ENCODE data around the gene CRYBB1.

Gene CRYBB1

GRCh38 chr22:26610072-26610958 is 7.5 kb downstream of the CRYBB1 start:
- ATAC-seq (ENCODE audit: insufficient read depth, low read depth), result peak; percentile 80
- no peaks in the 10 kb centered on the region for H3K36me3 ChIP-seq (ENCODE audit: insufficient read depth, low read length)
- H3K4me3 ChIP-seq (ENCODE audit: low read depth in 1 of 2, low read length in 2 of 2), result no peak overlapping the region

GRCh38 chr22:26609287-26609686 is 8.5 kb downstream of the CRYBB1 start:
- H3K36me3 ChIP-seq (ENCODE audit: insufficient read depth, low read length), result no peaks in the 10 kb centered on the region
- no peaks in the 10 kb centered on the region for H4K20me1 ChIP-seq (ENCODE audit: insufficient read depth, low read length)
- H3K27me3 ChIP-seq (ENCODE audit: insufficient read depth, low read length, poor library complexity), result no peaks in the 10 kb centered on the region
- TF ChIP-seq EZH2 (IDR thresholded peaks at IDR 0.05; ENCODE audit: borderline replicate concordance, low read depth, low read length, severe bottlenecking), result no peak
- TF ChIP-seq CTCF (IDR thresholded peaks at IDR 0.05; ENCODE audit: borderline replicate concordance, extremely low read depth, low read length, poor library complexity, severe bottlenecking), result no peak
- H3K4me3 ChIP-seq (ENCODE audit: low read depth in 1 of 2, low read length in 2 of 2), result no peak overlapping the region
- peaks cover 6% of the 10 kb centered on the region for H3K4me1 ChIP-seq (ENCODE audit: insufficient read depth, low read length)
- H3K9me3 ChIP-seq (ENCODE audit: insufficient read depth, low read length, severe bottlenecking), result no peaks in the 10 kb centered on the region
- H2AFZ ChIP-seq (ENCODE audit: low read depth, low read length), result no peak overlapping the region
- H3K79me2 ChIP-seq (ENCODE audit: insufficient read depth, low read length), result no peaks in the 10 kb centered on the region
- H3K4me2 ChIP-seq (ENCODE audit: insufficient read depth, low read length), result no peak overlapping the region
- no peak overlapping the region for H3K27ac ChIP-seq (ENCODE audit: low read length)
- DNase-seq, result no peak
- ATAC-seq (ENCODE audit: insufficient read depth, low read depth), result no peak
- H3K9ac ChIP-seq (ENCODE audit: low read depth, low read length), result no peak overlapping the region

More at GRCh38 chr22:26610072-26610958, 7.5 kb downstream of the CRYBB1 start:
- Histone ChIP-seq H3K27me3 (ENCODE audit: insufficient read depth, low read length, poor library complexity) (no peaks in the 10 kb centered on the region), H3K79me2 (ENCODE audit: insufficient read depth, low read length) (no peaks in the 10 kb centered on the region), H3K4me1 (ENCODE audit: insufficient read depth, low read length) (peaks cover 6% of the 10 kb centered on the region), H2AFZ (ENCODE audit: low read depth, low read length) (no peak overlapping the region), H4K20me1 (ENCODE audit: insufficient read depth, low read length) (no peaks in the 10 kb centered on the region), H3K9ac (ENCODE audit: low read depth, low read length) (no peak overlapping the region), H3K9me3 (ENCODE audit: insufficient read depth, low read length, severe bottlenecking) (no peaks in the 10 kb centered on the region), H3K4me2 (ENCODE audit: insufficient read depth, low read length) (no peak overlapping the region), H3K27ac (ENCODE audit: low read length) (no peak overlapping the region)
- peak; percentile 55 for DNase-seq
- TF ChIP-seq CTCF (IDR thresholded peaks at IDR 0.05; ENCODE audit: borderline replicate concordance, extremely low read depth, low read length, poor library complexity, severe bottlenecking) (no peak), EZH2 (IDR thresholded peaks at IDR 0.05; ENCODE audit: borderline replicate concordance, low read depth, low read length, severe bottlenecking) (no peak)

DNA sequence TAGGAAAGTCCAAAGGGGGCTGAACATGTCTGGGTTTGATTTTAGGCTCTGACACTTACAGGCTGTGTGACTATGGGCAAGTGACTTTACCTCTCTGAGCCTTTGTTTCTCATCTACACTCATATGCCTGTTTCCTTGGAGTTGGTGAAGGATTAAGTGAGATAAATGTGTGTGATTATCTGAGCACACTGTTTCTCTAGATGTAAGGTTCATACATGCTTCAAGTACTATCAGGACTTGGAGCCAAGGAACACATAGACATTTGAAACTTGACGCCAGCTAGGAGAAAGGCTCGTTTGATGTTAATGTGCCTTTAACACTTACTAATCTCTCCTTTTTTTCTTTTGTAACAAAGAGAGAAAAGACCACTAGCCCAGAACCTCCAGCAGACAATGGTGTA is 9.7 kb downstream of the CRYBB1 start:
- no peak for TF ChIP-seq EZH2 (IDR thresholded peaks at IDR 0.05; ENCODE audit: borderline replicate concordance, low read depth, low read length, severe bottlenecking)
- TF ChIP-seq CTCF (IDR thresholded peaks at IDR 0.05; ENCODE audit: borderline replicate concordance, extremely low read depth, low read length, poor library complexity, severe bottlenecking), result no peak
- DNase-seq (no peak), ATAC-seq (ENCODE audit: insufficient read depth, low read depth) (no peak)
- Histone ChIP-seq H3K4me2 (ENCODE audit: insufficient read depth, low read length) (no peak overlapping the region), H3K9ac (ENCODE audit: low read depth, low read length) (no peak overlapping the region), H3K4me1 (ENCODE audit: insufficient read depth, low read length) (peaks cover 6% of the 10 kb centered on the region), H3K27ac (ENCODE audit: low read length) (no peak overlapping the region), H3K36me3 (ENCODE audit: insufficient read depth, low read length) (no peaks in the 10 kb centered on the region), H3K4me3 (ENCODE audit: low read depth in 1 of 2, low read length in 2 of 2) (no peak overlapping the region), H4K20me1 (ENCODE audit: insufficient read depth, low read length) (no peaks in the 10 kb centered on the region), H2AFZ (ENCODE audit: low read depth, low read length) (no peak overlapping the region), H3K27me3 (ENCODE audit: insufficient read depth, low read length, poor library complexity) (no peaks in the 10 kb centered on the region), H3K79me2 (ENCODE audit: insufficient read depth, low read length) (no peaks in the 10 kb centered on the region), H3K9me3 (ENCODE audit: insufficient read depth, low read length, severe bottlenecking) (no peaks in the 10 kb centered on the region)

Measured in DND-41 (cell line).